Upper lobe of right lung (tissue), 1 donor: ENCODE measurements around the gene ZNF69. TPM values are rescaled to one million over a fixed set of nuclear protein-coding genes. Genes with fewer than 3 reads are reported as not detected.
"Not testable (repeated sequence)": the region's sequence is repeated elsewhere in the genome, so short reads cannot be mapped to it uniquely, and the experiment has no call there.

Experiments used
- ATAC-seq: fragments of 200-7000 bp; cut with Tn5 transposase; one replicate; pipeline ENCODE4 v1.9.1; 2020; ENCODE audit warnings: mild to moderate bottlenecking, moderate library complexity
- DNase-seq: peaks from one replicate; pipeline ENCODE4 v3.0.0-alpha.2; 2020
- H3K27ac ChIP-seq: fragments of 200-600 bp; one replicate; pipeline ENCODE4 v1.8.0; 2022
- H3K27me3 ChIP-seq: fragments of 200-600 bp; one replicate; pipeline ENCODE4 v1.8.0; 2022; ENCODE audit warnings: mild to moderate bottlenecking
- H3K36me3 ChIP-seq: fragments of 200-600 bp; one replicate; pipeline ENCODE4 v1.8.0; 2022
- H3K4me1 ChIP-seq: fragments of 200-600 bp; one replicate; pipeline ENCODE4 v1.8.0; 2022
- H3K4me3 ChIP-seq: fragments of 200-600 bp; one replicate; pipeline ENCODE4 v1.8.0; 2022; ENCODE audit warnings: mild to moderate bottlenecking
- H3K9me3 ChIP-seq: fragments of 200-600 bp; one replicate; pipeline ENCODE4 v1.8.0; 2022
- CTCF ChIP-seq: fragments of 200-600 bp; IDR thresholded peaks from one replicate; pipeline ENCODE4 v1.8.0; 2022; ENCODE audit warnings: antibody characterized with exemption
- intact Hi-C: fragments of 100-400 bp; cut with DNase I; formaldehyde crosslinking; loops from one replicate; pipeline ENCODE4 v1.11.0; 2022
- total RNA-seq: library from RNA; stranded (reverse); fragmentation: NEBNext Ultra II Directional; extraction: Animal tissue kit (Norgen Biotek cat#: 25700); gene quantifications from one replicate; pipeline ENCODE4 v1.2.1, GENCODE V29; 2021
- donor health status: DM: no; HTN: yes; CAD: no; lungs with severe emphysema.

ZNF69 gene
- total RNA-seq, 1 donor from 2014 or later: 12.2 TPM

GRCh38 chr19:11905928-11906327 lies 18.3 kb downstream of the ZNF69 start:
- Histone ChIP-seq H3K9me3 (peaks cover 67% of the 10 kb centered on the region), H3K27me3 (no peaks in the 10 kb centered on the region), H3K4me3 (no peak overlapping the region), H3K4me1 (no peaks in the 10 kb centered on the region), H3K27ac (no peak overlapping the region), H3K36me3 (peaks cover 23% of the 10 kb centered on the region)
- no peak for DNase-seq
- TF ChIP-seq CTCF: no peak
- ATAC-seq: no peak
- intact Hi-C loops: no loop called here

GRCh38 chr19:11911937-11912336 lies 24.4 kb downstream of the ZNF69 start:
- intact Hi-C loops, H3K4me3 ChIP-seq, H3K4me1 ChIP-seq, ATAC-seq, H3K36me3 ChIP-seq, H3K27me3 ChIP-seq, DNase-seq, H3K27ac ChIP-seq: not testable (repeated sequence)
- peaks cover 47% of the 10 kb centered on the region for H3K9me3 ChIP-seq

DNA sequence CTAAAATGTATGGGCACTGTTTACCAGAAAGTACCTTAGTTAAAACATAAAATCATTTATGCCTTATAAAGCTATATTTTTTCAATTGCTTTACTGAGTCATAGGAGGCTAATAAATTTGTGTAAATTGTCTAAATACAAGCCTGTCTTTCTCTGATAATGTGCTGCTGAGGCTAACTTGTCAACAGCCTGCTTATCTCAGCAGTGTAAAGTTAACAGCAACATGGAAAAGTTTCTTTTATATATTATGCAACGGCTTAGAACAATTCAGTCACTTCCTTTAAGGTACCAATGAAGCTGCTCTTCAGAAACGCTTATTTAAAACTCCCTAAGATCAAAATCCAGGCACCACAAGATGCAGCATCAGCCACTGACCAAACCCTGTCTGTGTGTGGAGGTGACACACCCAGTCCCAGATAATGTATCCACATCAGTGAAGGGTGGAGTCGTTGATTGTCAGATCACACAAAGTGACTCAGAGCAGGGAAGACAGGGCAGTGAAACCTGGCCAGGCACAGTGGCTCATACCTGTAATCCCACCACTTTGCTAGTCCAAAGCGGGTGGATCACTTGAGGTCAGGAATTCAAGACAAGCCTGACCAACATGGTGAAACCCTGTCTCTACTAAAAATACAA lies 27.0 kb downstream of the ZNF69 start:
- H3K27ac ChIP-seq, H3K4me1 ChIP-seq, H3K27me3 ChIP-seq, intact Hi-C loops, ATAC-seq, DNase-seq, H3K36me3 ChIP-seq, H3K4me3 ChIP-seq: not testable (repeated sequence)
- peaks cover 25% of the 10 kb centered on the region for H3K9me3 ChIP-seq

GRCh38 chr19:11921852-11922495 lies 34.4 kb downstream of the ZNF69 start:
- intact Hi-C loops: no loop called here
- no peak for TF ChIP-seq CTCF

DNA sequence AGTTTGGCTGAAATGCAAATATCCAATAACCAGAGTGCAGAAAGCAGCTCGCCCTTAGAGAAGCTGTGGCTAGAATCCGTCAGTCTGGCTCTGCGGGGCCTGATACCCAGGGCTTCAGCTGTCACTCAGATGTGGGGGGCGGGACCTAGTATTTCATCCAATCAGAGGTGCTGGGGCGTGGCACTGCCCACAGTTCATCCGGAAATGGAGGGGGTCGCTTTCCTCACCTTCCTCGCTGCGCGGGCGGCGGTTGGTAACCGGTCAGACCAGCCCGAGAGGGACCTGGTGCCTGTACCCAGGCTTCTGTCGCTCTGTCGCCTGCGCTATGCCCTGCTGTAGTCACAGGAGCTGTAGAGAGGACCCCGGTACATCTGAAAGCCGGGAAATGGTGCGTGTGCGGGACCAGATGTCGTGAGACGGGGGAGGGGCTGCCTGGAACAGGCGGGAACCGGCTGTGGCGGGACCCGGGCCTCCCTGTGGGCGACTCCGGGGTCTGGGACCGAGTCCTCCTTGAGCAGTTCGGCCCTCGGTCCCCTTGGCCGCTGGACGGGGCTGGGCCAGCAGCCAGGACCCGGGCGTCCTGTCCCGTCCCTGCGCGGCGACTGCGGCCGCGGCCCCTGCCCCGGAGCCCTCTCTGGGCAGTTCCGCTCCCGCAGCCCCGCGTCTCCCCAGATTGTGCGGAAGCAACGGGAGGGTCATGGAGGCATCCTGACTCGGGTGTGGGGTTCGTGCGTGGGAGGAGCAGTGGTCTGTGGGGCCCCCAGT lies 37.5 kb downstream of the ZNF69 start, which contains the start of gene ZNF700:
Gene ZNF700 (plus strand): TSS at position 222 of the 765 bp plus-strand sequence. CDS start 104 bp downstream, at position 326.
- Histone ChIP-seq H3K27me3 (no peaks in the 10 kb centered on the region), H3K27ac (peak within 1 kb of the TSS; percentile 97), H3K4me1 (peaks cover 19% of the 10 kb centered on the region), H3K9me3 (no peaks in the 10 kb centered on the region), H3K4me3 (peak within 1 kb of the TSS; percentile 96), H3K36me3 (no peaks in the 10 kb centered on the region)
- DNase-seq (peak; percentile 95), ATAC-seq (peak; percentile 98)
- TF ChIP-seq CTCF: no peak
- intact Hi-C loops: no loop called here

More at GRCh38 chr19:11921852-11922495, 34.4 kb downstream of the ZNF69 start:
- H3K27me3 ChIP-seq: no peaks in the 10 kb centered on the region
- H3K4me1 ChIP-seq: peaks cover 19% of the 10 kb centered on the region
- ATAC-seq: no peak
- H3K36me3 ChIP-seq: no peaks in the 10 kb centered on the region
- H3K4me3 ChIP-seq: no peak overlapping the region
- no peak overlapping the region for H3K27ac ChIP-seq
- H3K9me3 ChIP-seq: no peaks in the 10 kb centered on the region
- DNase-seq: no peak

DNA sequence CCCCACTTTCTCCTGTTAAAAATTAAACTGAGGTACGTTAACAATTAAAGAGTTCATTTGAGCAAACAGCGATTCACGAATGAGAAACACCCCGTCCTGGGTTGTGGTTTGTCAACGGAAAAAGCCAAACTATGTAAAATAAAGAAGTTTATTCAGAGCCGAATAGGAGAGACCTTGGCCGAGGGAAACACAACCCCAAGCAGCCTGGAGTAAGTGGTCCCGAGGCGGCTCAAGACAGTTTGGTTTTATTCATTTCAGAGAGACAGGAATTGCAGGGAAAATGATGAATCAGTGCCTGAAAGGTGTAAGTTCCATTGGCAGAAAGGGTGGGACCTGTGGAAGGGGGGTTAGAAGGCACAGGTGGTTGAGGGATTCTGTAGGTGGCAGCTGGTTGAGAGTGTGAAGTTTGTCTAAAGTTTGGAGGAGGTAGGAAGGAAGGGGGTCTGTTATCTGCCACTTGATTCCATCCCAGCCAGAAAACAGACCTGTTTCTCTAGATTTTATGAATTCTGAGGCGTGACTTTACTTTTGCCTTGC lies 38.1 kb downstream of the ZNF69 start:
- not testable (repeated sequence) for DNase-seq

DNA sequence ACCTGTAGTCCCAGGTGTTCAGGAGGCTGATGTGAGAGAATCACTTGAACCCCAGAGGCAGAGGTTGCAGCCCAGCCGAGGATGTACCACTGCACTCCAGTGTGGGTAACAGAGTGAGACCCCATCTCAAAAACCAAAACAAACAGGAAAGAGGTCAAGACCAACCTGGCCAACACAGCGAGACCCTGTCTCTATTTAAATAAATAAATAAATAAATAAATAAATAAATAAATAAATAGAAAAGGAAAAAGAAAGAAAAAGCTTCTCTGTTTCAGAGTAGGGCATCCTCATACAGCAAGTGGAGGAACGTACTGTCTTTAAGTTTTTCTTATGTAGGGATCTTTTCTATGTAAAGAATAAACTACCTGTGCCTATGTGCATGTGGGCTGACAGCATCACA lies 39.6 kb downstream of the ZNF69 start:
- Histone ChIP-seq H3K27ac (no peak overlapping the region), H3K4me3 (no peak overlapping the region), H3K9me3 (no peaks in the 10 kb centered on the region), H3K36me3 (no peaks in the 10 kb centered on the region), H3K4me1 (peaks cover 19% of the 10 kb centered on the region), H3K27me3 (no peaks in the 10 kb centered on the region)
- DNase-seq (no peak), ATAC-seq (no peak)
- intact Hi-C loops: no loop called here
- no peak for TF ChIP-seq CTCF

More for the DNA sequence above, 38.1 kb downstream of the ZNF69 start:
- H3K36me3 ChIP-seq, H3K27me3 ChIP-seq, ATAC-seq, H3K9me3 ChIP-seq, intact Hi-C loops: not testable (repeated sequence)
- H3K4me1 ChIP-seq: peaks cover 19% of the 10 kb centered on the region
- peak overlapping the region; percentile 97 for H3K27ac ChIP-seq
- H3K4me3 ChIP-seq: peak overlapping the region; percentile 96
